Panc1 (cell line): ENCODE results near the gene GRIN2A. TPM values are rescaled to one million over a fixed set of nuclear protein-coding genes. Genes with fewer than 3 reads are reported as not detected.

Source experiments
- ATAC-seq: fragments of 200-7000 bp; cut with Tn5 transposase; 2 replicates; pipeline ENCODE4 v1.9.1; 2020; ENCODE audit warnings: mild to moderate bottlenecking, moderate library complexity
- BruUV-seq: library from RNA; stranded (reverse); fragments of 400-500 nt; replicated peaks from 2 replicates; lab custom pipeline; 2021; lab: Mats Ljungman, UMichigan
- CTCF ChIA-PET: fragments of 300-600 bp; sonication (Branson Sonifier 250); formaldehyde crosslinking; loops from one replicate; lab custom pipeline; 2022; ENCODE audit warnings: antibody characterized with exemption; lab: Charles Lee
- POLR2A ChIA-PET: fragments of 300-600 bp; sonication (Branson Sonifier 250); formaldehyde crosslinking; loops from one replicate; lab custom pipeline; 2022; ENCODE audit warnings: antibody characterized with exemption; lab: Charles Lee
- DNase-seq: peaks from one replicate; pipeline ENCODE4 v3.0.0-alpha.2; 2010; ENCODE audit warnings: low read depth, low spot score
- H3K27ac ChIP-seq: 2 replicates; pipeline ENCODE4 v1.5.1; 2011; ENCODE audit warnings: mild to moderate bottlenecking, low read length, inconsistent platforms
- H3K27me3 ChIP-seq: fragments of 200-500 bp; sonication (Bioruptor generic); 2 replicates; pipeline ENCODE4 v1.6.0; 2014; ENCODE audit warnings: low read length, inconsistent platforms; ENCODE audit not compliant: control insufficient read depth, insufficient read depth
- H3K36me3 ChIP-seq: fragments of 200-500 bp; sonication (Bioruptor generic); 2 replicates; pipeline ENCODE4 v1.5.1; 2014; ENCODE audit warnings: inconsistent platforms, mild to moderate bottlenecking, low read length, moderate library complexity; ENCODE audit not compliant: control insufficient read depth, insufficient read depth
- H3K4me1 ChIP-seq: 2 replicates; pipeline ENCODE4 v1.5.1; 2011; ENCODE audit warnings: inconsistent platforms, mild to moderate bottlenecking, low read length, moderate library complexity; ENCODE audit not compliant: control insufficient read depth, insufficient read depth
- H3K4me3 ChIP-seq, 2 experiments: 2 replicates each; pipeline ENCODE4 v1.5.1; 2011 to 2012; ENCODE audit warnings: low read depth in 2 of 2, low read length in 2 of 2, mild to moderate bottlenecking in 2 of 2, inconsistent platforms in 1 of 2, moderate library complexity in 1 of 2
- H3K9me3 ChIP-seq: fragments of 200-500 bp; sonication (Bioruptor generic); 2 replicates; pipeline ENCODE4 v1.5.1; 2014; ENCODE audit warnings: low read depth, mild to moderate bottlenecking, inconsistent platforms, low read length, moderate library complexity; ENCODE audit not compliant: control insufficient read depth, insufficient read depth
- POLR2AphosphoS5 ChIP-seq: IDR thresholded peaks from 2 replicates; pipeline ENCODE4 v1.6.1; 2012; ENCODE audit warnings: mild to moderate bottlenecking, low read depth, low read length, moderate library complexity
- SIN3A ChIP-seq: IDR thresholded peaks from 2 replicates; pipeline ENCODE4 v1.6.1; 2012; ENCODE audit warnings: low read depth, mild to moderate bottlenecking, low read length, moderate library complexity, borderline replicate concordance; ENCODE audit not compliant: insufficient read depth
- TCF7L2 ChIP-seq: IDR thresholded peaks from 2 replicates; pipeline ENCODE4 v1.6.1; 2011; ENCODE audit warnings: mild to moderate bottlenecking, low read depth, low read length, inconsistent platforms
- in situ Hi-C: cut with HindIII; loops from 2 replicates; pipeline ENCODE4 v1.10.0; 2016; ENCODE audit warnings: low sequenced_read_pairs, low pct_unique_long_range_greater_than_20kb
- intact Hi-C: fragments of 100-400 bp; cut with micrococcal nuclease; formaldehyde crosslinking; loops from one replicate; pipeline ENCODE4 v1.10.0; 2022; ENCODE audit not compliant: unreplicated experiment
- total RNA-seq: library from RNA; stranded (reverse); gene quantifications from one replicate; pipeline ENCODE4 v1.2.1, GENCODE V29; 2021; ENCODE audit not compliant: unreplicated experiment
- TF ChIP-seq, protein P1 (sequence below), 2 experiments: IDR thresholded peaks; 2 replicates each; pipeline ENCODE4 v1.6.1; 2011 to 2012; ENCODE audit warnings: low read depth in 2 of 2, control low read depth in 1 of 2, low read length in 1 of 2, mild to moderate bottlenecking in 1 of 2, moderate library complexity in 1 of 2; ENCODE audit not compliant: insufficient read depth in 1 of 2
- TF ChIP-seq, protein P2 (sequence below): fragments of 450-650 bp; IDR thresholded peaks from 2 replicates; pipeline ENCODE4 v1.5.1; 2017; ENCODE audit warnings: mild to moderate bottlenecking

GRIN2A gene
- total RNA-seq, 1 experiment from 2014 or later = 12.3 TPM

DNA sequence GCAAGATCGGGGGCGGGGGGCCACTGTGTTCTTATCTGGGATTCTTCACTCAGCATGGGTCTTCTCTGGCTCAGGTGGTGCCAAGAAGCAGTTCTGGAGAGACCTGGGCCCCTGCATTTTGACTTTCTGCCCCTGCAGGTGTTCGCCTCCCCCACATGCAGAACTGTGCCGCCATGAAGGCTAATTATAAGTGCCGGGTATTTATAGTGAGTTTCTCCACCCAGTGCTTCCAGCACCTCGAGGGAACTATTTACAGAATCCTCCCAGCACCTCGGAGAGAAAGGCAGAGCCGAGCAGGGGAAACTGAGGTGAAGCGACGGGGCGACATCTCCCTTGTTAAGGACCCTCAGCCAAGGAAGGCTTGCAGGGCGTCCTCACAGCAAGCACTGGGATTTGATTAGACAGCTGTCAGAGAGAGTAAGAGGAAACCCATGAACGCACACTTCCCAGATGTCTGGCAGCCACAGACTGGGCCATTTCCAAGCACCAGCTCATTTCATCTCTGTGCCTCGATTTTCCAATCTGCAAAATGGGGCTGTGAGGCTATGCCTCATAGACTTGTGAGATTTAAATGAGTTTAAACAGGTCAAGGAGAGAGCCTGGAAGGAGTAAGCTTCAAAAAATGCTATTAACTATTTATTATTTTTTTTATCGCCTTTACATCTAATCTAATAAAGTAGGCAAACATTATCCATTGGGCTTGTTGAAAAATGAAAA is 36.4 kb upstream of the GRIN2A start:
- Histone ChIP-seq H3K9me3 (no peaks in the 10 kb centered on the region), H3K36me3 (no peaks in the 10 kb centered on the region), H3K27me3 (peaks cover 11% of the 10 kb centered on the region), H3K27ac (no peak overlapping the region), H3K4me3 (no peak overlapping the region), H3K4me1 (no peaks in the 10 kb centered on the region)
- no peak for DNase-seq
- intact Hi-C loops = no loop called here
- in situ Hi-C loops = no loop called here
- TF ChIP-seq SIN3A = no peak
- TF ChIP-seq POLR2AphosphoS5 = no peak
- TF ChIP-seq, protein P1, sequence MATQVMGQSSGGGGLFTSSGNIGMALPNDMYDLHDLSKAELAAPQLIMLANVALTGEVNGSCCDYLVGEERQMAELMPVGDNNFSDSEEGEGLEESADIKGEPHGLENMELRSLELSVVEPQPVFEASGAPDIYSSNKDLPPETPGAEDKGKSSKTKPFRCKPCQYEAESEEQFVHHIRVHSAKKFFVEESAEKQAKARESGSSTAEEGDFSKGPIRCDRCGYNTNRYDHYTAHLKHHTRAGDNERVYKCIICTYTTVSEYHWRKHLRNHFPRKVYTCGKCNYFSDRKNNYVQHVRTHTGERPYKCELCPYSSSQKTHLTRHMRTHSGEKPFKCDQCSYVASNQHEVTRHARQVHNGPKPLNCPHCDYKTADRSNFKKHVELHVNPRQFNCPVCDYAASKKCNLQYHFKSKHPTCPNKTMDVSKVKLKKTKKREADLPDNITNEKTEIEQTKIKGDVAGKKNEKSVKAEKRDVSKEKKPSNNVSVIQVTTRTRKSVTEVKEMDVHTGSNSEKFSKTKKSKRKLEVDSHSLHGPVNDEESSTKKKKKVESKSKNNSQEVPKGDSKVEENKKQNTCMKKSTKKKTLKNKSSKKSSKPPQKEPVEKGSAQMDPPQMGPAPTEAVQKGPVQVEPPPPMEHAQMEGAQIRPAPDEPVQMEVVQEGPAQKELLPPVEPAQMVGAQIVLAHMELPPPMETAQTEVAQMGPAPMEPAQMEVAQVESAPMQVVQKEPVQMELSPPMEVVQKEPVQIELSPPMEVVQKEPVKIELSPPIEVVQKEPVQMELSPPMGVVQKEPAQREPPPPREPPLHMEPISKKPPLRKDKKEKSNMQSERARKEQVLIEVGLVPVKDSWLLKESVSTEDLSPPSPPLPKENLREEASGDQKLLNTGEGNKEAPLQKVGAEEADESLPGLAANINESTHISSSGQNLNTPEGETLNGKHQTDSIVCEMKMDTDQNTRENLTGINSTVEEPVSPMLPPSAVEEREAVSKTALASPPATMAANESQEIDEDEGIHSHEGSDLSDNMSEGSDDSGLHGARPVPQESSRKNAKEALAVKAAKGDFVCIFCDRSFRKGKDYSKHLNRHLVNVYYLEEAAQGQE (IDR thresholded peaks at IDR 0.05; ENCODE audit: insufficient read depth in 1 of 2, low read depth in 2 of 2, low read length in 1 of 2) = no peak
- TF ChIP-seq, protein P2, sequence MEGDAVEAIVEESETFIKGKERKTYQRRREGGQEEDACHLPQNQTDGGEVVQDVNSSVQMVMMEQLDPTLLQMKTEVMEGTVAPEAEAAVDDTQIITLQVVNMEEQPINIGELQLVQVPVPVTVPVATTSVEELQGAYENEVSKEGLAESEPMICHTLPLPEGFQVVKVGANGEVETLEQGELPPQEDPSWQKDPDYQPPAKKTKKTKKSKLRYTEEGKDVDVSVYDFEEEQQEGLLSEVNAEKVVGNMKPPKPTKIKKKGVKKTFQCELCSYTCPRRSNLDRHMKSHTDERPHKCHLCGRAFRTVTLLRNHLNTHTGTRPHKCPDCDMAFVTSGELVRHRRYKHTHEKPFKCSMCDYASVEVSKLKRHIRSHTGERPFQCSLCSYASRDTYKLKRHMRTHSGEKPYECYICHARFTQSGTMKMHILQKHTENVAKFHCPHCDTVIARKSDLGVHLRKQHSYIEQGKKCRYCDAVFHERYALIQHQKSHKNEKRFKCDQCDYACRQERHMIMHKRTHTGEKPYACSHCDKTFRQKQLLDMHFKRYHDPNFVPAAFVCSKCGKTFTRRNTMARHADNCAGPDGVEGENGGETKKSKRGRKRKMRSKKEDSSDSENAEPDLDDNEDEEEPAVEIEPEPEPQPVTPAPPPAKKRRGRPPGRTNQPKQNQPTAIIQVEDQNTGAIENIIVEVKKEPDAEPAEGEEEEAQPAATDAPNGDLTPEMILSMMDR = no peak
- TF ChIP-seq TCF7L2 = no peak
- POLR2A ChIA-PET = no interaction called here
- BruUV-seq = no TSS peak
- no peak for ATAC-seq
- CTCF ChIA-PET = no interaction called here

DNA sequence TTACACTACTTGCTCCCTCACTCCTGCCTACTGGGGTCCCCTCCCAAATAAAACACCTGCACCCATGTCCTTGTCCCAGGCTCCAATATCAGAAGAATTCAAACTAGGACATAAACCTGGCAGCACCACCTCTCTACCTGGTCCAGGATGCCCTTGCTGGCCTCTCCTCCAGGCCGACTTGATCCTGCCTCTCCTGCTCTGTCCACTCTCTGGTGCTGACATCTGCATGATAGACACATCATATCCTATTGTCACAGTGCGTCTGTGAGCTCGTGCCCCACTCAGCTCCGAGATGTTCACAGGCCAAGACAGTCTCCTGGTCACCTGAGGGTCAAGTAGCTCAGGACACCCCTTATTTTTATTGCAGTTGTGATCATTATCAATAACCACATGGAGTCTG is 31.5 kb upstream of the GRIN2A start:
- POLR2A ChIA-PET = no interaction called here
- CTCF ChIA-PET = no interaction called here

More for the DNA sequence above, 31.5 kb upstream of the GRIN2A start:
- TF ChIP-seq, protein P1 (IDR thresholded peaks at IDR 0.05; ENCODE audit: insufficient read depth in 1 of 2, low read depth in 2 of 2, low read length in 1 of 2) = 0 out of 4 replicates have a peak, but pooled peaks of 1 of the 2 experiments have one; percentile 33
- TF ChIP-seq POLR2AphosphoS5 = no peak
- TF ChIP-seq TCF7L2 = no peak
- TF ChIP-seq, protein P2 = no peak
- TF ChIP-seq SIN3A = no peak
- ATAC-seq (no peak), DNase-seq (no peak)
- H3K27ac ChIP-seq = no peak overlapping the region
- H3K27me3 ChIP-seq = peaks cover under 1% of the 10 kb centered on the region; the same call in 1 of the 2 replicates
- H3K9me3 ChIP-seq = no peaks in the 10 kb centered on the region
- no peaks in the 10 kb centered on the region for H3K4me1 ChIP-seq
- intact Hi-C loops (no loop called here), in situ Hi-C loops (no loop called here)
- H3K4me3 ChIP-seq = no peak overlapping the region
- no peaks in the 10 kb centered on the region for H3K36me3 ChIP-seq
- BruUV-seq = no TSS peak
